SKM-1 treated with dmso at 0.1 percent for 144 hours (cell line): ENCODE results near the gene ATE1.

ENCODE experiments used
- DNase-seq: peaks from one replicate; lab custom pipeline; 2025; ENCODE audit not compliant: unreplicated experiment; lab: John Stamatoyannopoulos, UW

The ATE1 gene

GRCh38 chr10:121747163-121747775 lies 180.6 kb downstream of the ATE1 start:
- no peak for DNase-seq

GRCh38 chr10:121741248-121741792 lies 186.5 kb downstream of the ATE1 start:
- no peak for DNase-seq

GRCh38 chr10:121740069-121740468 lies 187.8 kb downstream of the ATE1 start:
- DNase-seq = no peak

GRCh38 chr10:121739114-121739513 lies 188.7 kb downstream of the ATE1 start:
- no peak for DNase-seq

GRCh38 chr10:121736315-121737130 lies 191.3 kb downstream of the ATE1 start:
- no peak for DNase-seq

GRCh38 chr10:121735263-121735662 lies 192.6 kb downstream of the ATE1 start:
- no peak for DNase-seq

GRCh38 chr10:121734589-121735045 lies 193.2 kb downstream of the ATE1 start:
- DNase-seq = peak; percentile 9

- no peak for DNase-seq
Measured at GRCh38 chr10:121732656-121733445, 195.0 kb downstream of the ATE1 start.

GRCh38 chr10:121732172-121732571 lies 195.7 kb downstream of the ATE1 start:
- DNase-seq = no peak

GRCh38 chr10:121724282-121724681 lies 203.5 kb downstream of the ATE1 start:
- no peak for DNase-seq

- no peak for DNase-seq
Measured at GRCh38 chr10:121722665-121723064, 205.2 kb downstream of the ATE1 start.

GRCh38 chr10:121721257-121721656 lies 206.6 kb downstream of the ATE1 start:
- DNase-seq = no peak

GRCh38 chr10:121715969-121716368 lies 211.9 kb downstream of the ATE1 start:
- no peak for DNase-seq

GRCh38 chr10:121715076-121715475 lies 212.8 kb downstream of the ATE1 start:
- no peak for DNase-seq

GRCh38 chr10:121713486-121713885 lies 214.3 kb downstream of the ATE1 start:
- no peak for DNase-seq

GRCh38 chr10:121710971-121711370 lies 216.9 kb downstream of the ATE1 start:
- no peak for DNase-seq

GRCh38 chr10:121710207-121710606 lies 217.6 kb downstream of the ATE1 start:
- no peak for DNase-seq

GRCh38 chr10:121709675-121710073 lies 218.2 kb downstream of the ATE1 start:
- peak; percentile 44 for DNase-seq

- DNase-seq = no peak
Measured at GRCh38 chr10:121708728-121709674, 218.8 kb downstream of the ATE1 start.
